ENCODE results near the gene BPGM. TPM values are rescaled to one million over a fixed set of nuclear protein-coding genes. Genes with fewer than 3 reads are reported as not detected.

The BPGM gene
- total RNA-seq, 1 donor from 2014 or later, result 21.1 TPM

GRCh38 chr7:134703241-134703594 is 56.6 kb downstream of the BPGM start:
- peaks cover 23% of the 10 kb centered on the region for H3K4me1 Mint-ChIP-seq
- TF ChIP-seq CTCF (conservative IDR thresholded peaks at IDR 0.05), result no peak
- H3K4me3 Mint-ChIP-seq, result no peak overlapping the region
- DNase-seq (ENCODE audit: low read depth, low spot score), result no peak
- H3K9me3 Mint-ChIP-seq, result no peaks in the 10 kb centered on the region
- H3K27ac Mint-ChIP-seq (ENCODE audit: unreplicated experiment), result peak overlapping the region; percentile 24
- H3K27me3 Mint-ChIP-seq (ENCODE audit: low read depth), result no peaks in the 10 kb centered on the region
- H3K36me3 Mint-ChIP-seq (ENCODE audit: low read depth), result no peaks in the 10 kb centered on the region

GRCh38 chr7:134703782-134704181 is 57.1 kb downstream of the BPGM start:
- Mint-ChIP-seq H3K9me3 (no peaks in the 10 kb centered on the region), H3K4me1 (peaks cover 23% of the 10 kb centered on the region), H3K36me3 (ENCODE audit: low read depth) (no peaks in the 10 kb centered on the region), H3K27ac (ENCODE audit: unreplicated experiment) (peak overlapping the region; percentile 24), H3K27me3 (ENCODE audit: low read depth) (no peaks in the 10 kb centered on the region), H3K4me3 (no peak overlapping the region)
- TF ChIP-seq CTCF (conservative IDR thresholded peaks at IDR 0.05), result no peak
- no peak for DNase-seq (ENCODE audit: low read depth, low spot score)

GRCh38 chr7:134704827-134705226 is 58.2 kb downstream of the BPGM start:
- Mint-ChIP-seq H3K27ac (ENCODE audit: unreplicated experiment) (no peak overlapping the region), H3K27me3 (ENCODE audit: low read depth) (no peaks in the 10 kb centered on the region), H3K9me3 (no peaks in the 10 kb centered on the region), H3K4me1 (peaks cover 21% of the 10 kb centered on the region), H3K4me3 (no peak overlapping the region), H3K36me3 (ENCODE audit: low read depth) (no peaks in the 10 kb centered on the region)
- DNase-seq (ENCODE audit: low read depth, low spot score), result no peak
- TF ChIP-seq CTCF (conservative IDR thresholded peaks at IDR 0.05), result no peak

GRCh38 chr7:134705716-134706115 is 59.1 kb downstream of the BPGM start:
- H3K4me3 Mint-ChIP-seq, result no peak overlapping the region
- TF ChIP-seq CTCF (conservative IDR thresholded peaks at IDR 0.05), result no peak

GRCh38 chr7:134706468-134706867 is 59.8 kb downstream of the BPGM start:
- DNase-seq (ENCODE audit: low read depth, low spot score), result no peak
- no peaks in the 10 kb centered on the region for H3K36me3 Mint-ChIP-seq (ENCODE audit: low read depth)
- no peak for TF ChIP-seq CTCF (conservative IDR thresholded peaks at IDR 0.05)
- H3K4me3 Mint-ChIP-seq, result no peak overlapping the region
- H3K27me3 Mint-ChIP-seq (ENCODE audit: low read depth), result no peaks in the 10 kb centered on the region
- no peaks in the 10 kb centered on the region for H3K9me3 Mint-ChIP-seq
- H3K4me1 Mint-ChIP-seq, result peaks cover 19% of the 10 kb centered on the region
- peak overlapping the region; percentile 83 for H3K27ac Mint-ChIP-seq (ENCODE audit: unreplicated experiment)

More at GRCh38 chr7:134705716-134706115, 59.1 kb downstream of the BPGM start:
- Mint-ChIP-seq H3K27me3 (ENCODE audit: low read depth) (no peaks in the 10 kb centered on the region), H3K36me3 (ENCODE audit: low read depth) (no peaks in the 10 kb centered on the region), H3K4me1 (peaks cover 19% of the 10 kb centered on the region), H3K27ac (ENCODE audit: unreplicated experiment) (no peak overlapping the region), H3K9me3 (no peaks in the 10 kb centered on the region)
- DNase-seq (ENCODE audit: low read depth, low spot score), result no peak

Data from neural crest cell (in vitro differentiated cells).